Urinary bladder (tissue), 4 donors: ENCODE results near the gene FGD5. TPM values are rescaled to one million over a fixed set of nuclear protein-coding genes. Genes with fewer than 3 reads are reported as not detected.

Source experiments
- DNase-seq: peaks from one replicate; pipeline ENCODE4 v3.0.0-alpha.2; 2015; ENCODE audit errors: extremely low spot score
- H3K27ac ChIP-seq: one replicate; pipeline ENCODE4 v1.5.1; 2013; ENCODE audit warnings: low read depth, mild to moderate bottlenecking, moderate library complexity
- H3K36me3 ChIP-seq: one replicate; pipeline ENCODE4 v1.6.1; 2013; ENCODE audit warnings: mild to moderate bottlenecking, moderate library complexity; ENCODE audit not compliant: insufficient read depth
- H3K4me1 ChIP-seq: one replicate; pipeline ENCODE4 v1.6.1; 2013; ENCODE audit warnings: mild to moderate bottlenecking, moderate library complexity; ENCODE audit not compliant: insufficient read depth
- H3K4me3 ChIP-seq: one replicate; pipeline ENCODE4 v1.5.1; 2013; ENCODE audit warnings: low read depth, low read length
- WGBS: extraction: QIAGEN DNeasy Blood & Tissue Kit; methylation state at CpG from one replicate; pipeline ENCODE4 v1.1.7; 2013; 5-methylcytosine and 5-hydroxymethylcytosine counted together
- polyA plus RNA-seq: library from polyadenylated mRNA; stranded (reverse); fragments of 200-250 nt; gene quantifications from one replicate; pipeline ENCODE4 v1.2.3, GENCODE V29; 2013
- total RNA-seq: library from RNA; depleted of rRNA; stranded (reverse); fragments of >200 nt; gene quantifications from one replicate; pipeline ENCODE4 v1.2.3, GENCODE V29; 2014
- donor health status: healthy with polysubstance abuse.
- donor health status: healthy.

Gene FGD5
- total and polyA plus RNA-seq, 2 donors = 18.8 to 25.7 TPM

- DNase-seq = no peak
- Histone ChIP-seq H3K4me1 (no peaks in the 10 kb centered on the region), H3K27ac (no peak overlapping the region), H3K36me3 (no peaks in the 10 kb centered on the region), H3K4me3 (no peak overlapping the region)
- WGBS = 87% methylated on average over 13 of the region's 13 CpGs
Measured at GRCh38 chr3:14885307-14885706, 66.5 kb downstream of the FGD5 start.

DNA sequence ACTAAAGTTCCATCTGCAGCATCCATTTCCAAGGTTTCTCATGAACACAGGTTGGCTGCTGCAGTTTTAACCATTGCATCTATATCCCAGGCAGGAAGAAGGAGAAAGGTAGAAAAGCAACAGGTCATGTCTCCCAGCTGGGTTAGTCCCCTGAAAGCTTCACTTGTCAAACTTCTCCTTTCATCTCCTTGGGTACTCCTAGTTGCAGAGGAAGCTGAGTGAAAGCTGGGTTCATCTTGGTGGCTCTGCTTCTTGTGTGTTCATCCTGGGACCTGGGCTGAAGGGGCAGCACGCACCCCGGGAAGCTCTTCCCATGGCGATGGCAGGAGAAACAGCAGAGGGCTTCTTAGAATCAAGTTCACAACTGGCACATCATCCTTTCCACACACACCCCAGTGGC is 67.3 kb downstream of the FGD5 start:
- no peak for DNase-seq
- Histone ChIP-seq H3K4me1 (no peaks in the 10 kb centered on the region), H3K36me3 (no peaks in the 10 kb centered on the region), H3K27ac (no peak overlapping the region), H3K4me3 (no peak overlapping the region)
- 96% methylated on average over 3 of the region's 3 CpGs for WGBS

GRCh38 chr3:14889205-14889604 is 70.4 kb downstream of the FGD5 start:
- Histone ChIP-seq H3K4me3 (no peak overlapping the region), H3K27ac (no peak overlapping the region), H3K36me3 (no peaks in the 10 kb centered on the region), H3K4me1 (no peaks in the 10 kb centered on the region)
- no peak for DNase-seq
- WGBS = 63% methylated on average over 7 of the region's 7 CpGs

DNA sequence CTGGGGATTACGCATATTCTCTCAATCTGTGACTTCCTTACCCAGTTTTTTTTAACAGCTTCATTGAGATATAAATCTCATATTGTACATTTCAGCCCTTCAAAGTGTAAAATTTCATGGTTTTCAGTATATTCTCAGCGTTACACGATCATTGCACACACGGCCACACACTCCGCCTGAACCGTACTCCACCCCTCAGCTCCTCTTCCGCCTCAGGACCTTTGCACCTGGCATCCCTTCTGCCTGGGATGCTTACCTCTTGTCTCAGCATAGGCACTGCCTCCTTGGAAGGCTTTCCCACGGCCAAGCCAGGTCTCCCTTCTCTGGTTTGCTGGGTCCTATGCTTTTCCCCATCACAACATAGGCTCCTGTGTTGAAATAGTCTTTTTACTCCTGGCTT is 71.2 kb downstream of the FGD5 start:
- no peak overlapping the region for H3K4me3 ChIP-seq
- WGBS = 92% methylated on average over 8 of the region's 8 CpGs

GRCh38 chr3:14890476-14890875 is 71.7 kb downstream of the FGD5 start:
- 71% methylated on average over 5 of the region's 5 CpGs for WGBS
- Histone ChIP-seq H3K27ac (no peak overlapping the region), H3K4me3 (no peak overlapping the region), H3K36me3 (no peaks in the 10 kb centered on the region), H3K4me1 (no peaks in the 10 kb centered on the region)
- DNase-seq = no peak

More for the DNA sequence above, 71.2 kb downstream of the FGD5 start:
- Histone ChIP-seq H3K36me3 (no peaks in the 10 kb centered on the region), H3K4me1 (no peaks in the 10 kb centered on the region), H3K27ac (no peak overlapping the region)
- DNase-seq = no peak

DNA sequence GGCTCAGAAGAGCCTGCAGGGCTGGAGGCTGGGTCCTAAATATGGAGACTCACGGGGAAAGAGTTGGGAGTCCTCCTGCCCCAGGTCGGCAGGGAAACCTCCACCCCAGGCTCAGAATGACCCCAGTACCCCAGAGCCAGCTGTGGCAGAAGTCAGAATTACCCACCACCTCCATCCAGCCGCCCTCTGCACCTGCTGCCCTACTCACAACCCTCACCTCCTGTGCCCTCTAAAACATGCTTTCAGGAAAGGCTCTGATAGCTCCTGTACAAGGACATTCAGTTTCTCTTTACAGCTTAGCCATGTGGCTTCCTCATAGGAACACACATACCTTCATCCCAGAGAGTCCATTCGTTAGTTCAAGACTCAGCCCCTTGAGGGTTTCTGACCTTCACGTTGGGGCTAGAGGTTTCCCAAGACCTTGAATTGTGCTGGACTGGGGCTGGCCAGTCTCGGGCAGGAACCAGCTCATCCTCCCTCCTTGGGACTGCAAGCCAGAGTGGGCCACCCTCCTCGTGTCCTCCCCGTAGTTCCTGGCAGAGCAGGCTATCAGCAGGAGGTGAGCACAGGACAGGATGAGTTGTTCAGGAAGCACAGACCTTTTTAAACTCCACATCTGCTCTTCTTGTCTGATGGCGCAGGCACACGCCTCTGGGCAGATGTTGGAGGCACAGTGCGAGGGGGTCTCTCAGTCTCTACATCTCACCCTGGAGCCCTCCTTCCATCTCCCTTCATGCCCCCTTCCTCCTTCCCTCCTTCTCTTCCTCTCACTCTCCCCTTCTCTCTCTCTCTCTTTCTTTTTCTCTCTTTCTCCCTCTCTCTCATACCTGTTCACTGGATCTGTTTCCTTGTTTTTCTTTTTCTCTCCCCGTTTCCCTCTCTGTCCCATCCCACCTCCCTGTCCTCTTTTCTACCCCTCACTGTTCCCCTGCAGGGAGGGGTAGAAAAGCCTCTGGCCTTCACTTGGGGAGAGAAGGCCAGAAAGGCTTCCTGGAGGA is 72.7 kb downstream of the FGD5 start:
- WGBS = 81% methylated on average over 12 of the region's 12 CpGs
- Histone ChIP-seq H3K36me3 (no peaks in the 10 kb centered on the region), H3K4me3 (no peak overlapping the region), H3K4me1 (no peaks in the 10 kb centered on the region), H3K27ac (no peak overlapping the region)
- DNase-seq = no peak

DNA sequence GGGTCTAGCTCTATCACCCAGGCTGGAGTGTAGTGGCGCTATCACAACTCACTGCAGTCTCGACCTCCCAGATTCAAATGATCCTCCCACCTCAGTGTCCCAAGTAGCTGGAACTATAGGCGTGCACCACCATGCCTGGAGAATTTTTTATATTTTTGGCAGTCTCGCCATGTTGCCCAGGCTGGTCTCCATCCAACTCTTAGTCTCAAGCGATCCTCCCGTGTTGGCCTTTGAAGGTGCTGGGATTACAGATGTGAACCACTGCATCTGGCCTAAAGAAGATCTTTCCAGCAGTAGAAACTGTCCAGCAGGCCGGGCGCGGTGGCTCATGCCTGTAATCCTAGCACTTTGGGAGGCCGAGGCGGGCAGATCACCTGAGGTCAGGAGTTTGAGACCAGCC is 73.5 kb downstream of the FGD5 start:
- 92% methylated on average over 11 of the region's 11 CpGs for WGBS

GRCh38 chr3:14894085-14894484 is 75.3 kb downstream of the FGD5 start:
- H3K27ac ChIP-seq = no peak overlapping the region
- no peaks in the 10 kb centered on the region for H3K4me1 ChIP-seq
- WGBS = 95% methylated on average over 2 of the region's 2 CpGs
- H3K4me3 ChIP-seq = no peak overlapping the region
- DNase-seq = no peak
- no peaks in the 10 kb centered on the region for H3K36me3 ChIP-seq

More for the DNA sequence above, 73.5 kb downstream of the FGD5 start:
- Histone ChIP-seq H3K4me3 (no peak overlapping the region), H3K36me3 (no peaks in the 10 kb centered on the region), H3K27ac (no peak overlapping the region), H3K4me1 (no peaks in the 10 kb centered on the region)
- DNase-seq = no peak

- Histone ChIP-seq H3K36me3 (no peaks in the 10 kb centered on the region), H3K4me3 (no peak overlapping the region), H3K4me1 (no peaks in the 10 kb centered on the region), H3K27ac (no peak overlapping the region)
- DNase-seq = no peak
- 84% methylated on average over 4 of the region's 4 CpGs for WGBS
Measured at GRCh38 chr3:14897266-14897665, 78.5 kb downstream of the FGD5 start.

DNA sequence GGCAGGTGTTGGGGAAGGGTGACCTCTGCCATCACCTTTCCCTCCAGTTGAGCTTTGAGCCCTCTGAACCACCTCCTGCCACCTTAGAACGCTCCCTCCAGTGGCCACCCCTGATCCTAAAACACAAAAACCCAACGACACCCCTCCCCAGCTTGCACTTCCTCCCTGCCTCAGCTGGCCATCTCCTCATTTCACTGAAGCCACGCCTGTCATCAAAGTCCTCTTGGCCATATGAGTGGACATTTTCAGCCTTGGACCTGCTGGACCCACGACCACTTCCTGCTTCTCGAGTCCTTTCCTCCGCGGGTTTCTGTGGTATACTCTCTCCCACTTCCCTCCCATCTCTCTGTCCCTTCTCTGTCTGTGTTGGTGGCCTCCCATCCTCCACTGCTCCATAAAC is 80.2 kb downstream of the FGD5 start:
- no peaks in the 10 kb centered on the region for H3K4me1 ChIP-seq
- H3K36me3 ChIP-seq = no peaks in the 10 kb centered on the region
- H3K4me3 ChIP-seq = no peak overlapping the region
- DNase-seq = no peak
- WGBS = 77% methylated on average over 7 of the region's 7 CpGs
- no peak overlapping the region for H3K27ac ChIP-seq

DNA sequence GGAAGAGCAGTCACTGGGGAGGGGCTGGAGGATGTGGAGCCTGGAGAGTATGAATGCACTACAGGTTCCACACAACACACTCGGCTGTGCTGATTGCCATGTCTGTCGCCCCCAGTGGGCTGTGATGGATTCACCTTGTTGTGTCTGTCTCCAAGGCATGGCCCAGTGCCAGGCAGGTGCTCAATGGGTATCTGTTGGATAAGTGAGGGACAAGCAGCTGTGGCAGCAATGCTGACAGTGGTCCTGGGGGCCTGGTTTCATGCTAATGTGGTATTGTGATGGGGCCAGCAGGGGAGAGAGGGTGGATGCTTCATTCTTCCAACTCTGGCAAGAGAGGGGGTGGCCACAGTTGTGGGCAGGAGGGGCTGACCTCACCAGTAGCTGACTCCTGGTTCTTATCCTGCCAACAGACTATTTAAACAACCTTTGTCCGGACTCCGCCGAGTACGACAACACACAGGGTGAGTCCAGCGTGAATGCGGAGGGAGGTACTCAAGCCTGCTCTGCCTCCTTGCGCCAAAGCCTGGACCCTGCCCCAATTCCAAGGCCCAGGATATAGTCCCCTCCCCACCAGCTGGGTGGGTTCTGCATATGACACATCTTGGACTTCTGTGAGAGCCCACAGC is 81.3 kb downstream of the FGD5 start:
- Histone ChIP-seq H3K27ac (no peak overlapping the region), H3K36me3 (no peaks in the 10 kb centered on the region), H3K4me1 (no peaks in the 10 kb centered on the region), H3K4me3 (no peak overlapping the region)
- 84% methylated on average over 9 of the region's 9 CpGs for WGBS
- no peak for DNase-seq

DNA sequence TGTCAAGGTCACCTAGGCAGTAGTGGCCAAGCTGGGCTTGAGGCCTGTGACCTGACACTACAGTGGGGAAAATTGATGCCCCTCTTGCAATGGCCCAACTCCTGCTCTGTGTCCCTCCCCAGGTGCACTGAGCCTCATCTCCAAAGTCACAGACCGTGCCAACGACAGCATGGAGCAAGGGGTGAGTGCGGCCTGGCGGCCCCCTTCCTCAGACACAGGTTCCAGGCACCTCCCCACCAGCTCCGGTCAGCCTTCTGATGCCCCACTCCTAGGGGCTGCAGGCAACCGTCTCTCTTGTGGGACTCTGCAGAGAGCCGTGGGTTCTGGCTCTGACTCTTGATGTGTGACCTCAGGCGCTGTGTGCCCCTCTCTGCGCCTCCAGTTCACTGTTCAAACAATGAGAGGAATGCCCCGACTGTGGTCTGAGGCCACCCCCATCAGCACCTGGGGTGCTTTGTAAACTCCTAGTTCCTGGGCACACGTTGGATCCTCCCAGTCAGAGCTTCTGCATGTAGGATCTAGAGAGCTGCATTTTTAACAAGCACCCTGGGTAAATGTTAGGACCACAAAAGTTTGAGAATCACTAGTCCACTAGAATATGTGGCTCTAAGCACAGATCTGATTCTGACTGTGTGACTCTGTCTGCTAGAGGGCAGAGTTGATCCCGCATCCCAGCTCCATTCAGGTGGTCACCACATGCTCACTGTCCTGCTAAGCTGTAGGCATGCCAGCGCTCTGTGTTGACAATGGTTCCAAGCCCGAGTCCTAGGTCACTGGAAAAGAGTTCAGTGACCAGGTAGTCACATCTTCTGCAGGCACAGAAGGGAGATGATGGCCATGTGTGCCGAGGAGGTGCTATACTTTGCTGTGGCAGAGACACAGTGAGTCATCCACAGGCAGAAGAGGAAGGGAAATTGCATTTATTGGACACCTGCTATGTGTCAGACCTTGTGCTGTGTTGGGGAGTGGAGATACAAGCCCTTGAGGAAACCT is 82.4 kb downstream of the FGD5 start:
- DNase-seq = no peak
- Histone ChIP-seq H3K36me3 (no peaks in the 10 kb centered on the region), H3K4me1 (no peaks in the 10 kb centered on the region), H3K4me3 (no peak overlapping the region), H3K27ac (no peak overlapping the region)
- WGBS = 81% methylated on average over 15 of the region's 15 CpGs

- Histone ChIP-seq H3K36me3 (no peaks in the 10 kb centered on the region), H3K27ac (no peak overlapping the region), H3K4me3 (no peak overlapping the region), H3K4me1 (no peaks in the 10 kb centered on the region)
- DNase-seq = peak; percentile 14
- 28% methylated on average over 7 of the region's 7 CpGs for WGBS
Measured at GRCh38 chr3:14902719-14903118, 84.0 kb downstream of the FGD5 start.
